ENCODE data around the gene OR5A2.
"Not testable (repeated sequence)": the region's sequence is repeated elsewhere in the genome, so short reads cannot be mapped to it uniquely, and the experiment has no call there.

OR5A2 gene

DNA sequence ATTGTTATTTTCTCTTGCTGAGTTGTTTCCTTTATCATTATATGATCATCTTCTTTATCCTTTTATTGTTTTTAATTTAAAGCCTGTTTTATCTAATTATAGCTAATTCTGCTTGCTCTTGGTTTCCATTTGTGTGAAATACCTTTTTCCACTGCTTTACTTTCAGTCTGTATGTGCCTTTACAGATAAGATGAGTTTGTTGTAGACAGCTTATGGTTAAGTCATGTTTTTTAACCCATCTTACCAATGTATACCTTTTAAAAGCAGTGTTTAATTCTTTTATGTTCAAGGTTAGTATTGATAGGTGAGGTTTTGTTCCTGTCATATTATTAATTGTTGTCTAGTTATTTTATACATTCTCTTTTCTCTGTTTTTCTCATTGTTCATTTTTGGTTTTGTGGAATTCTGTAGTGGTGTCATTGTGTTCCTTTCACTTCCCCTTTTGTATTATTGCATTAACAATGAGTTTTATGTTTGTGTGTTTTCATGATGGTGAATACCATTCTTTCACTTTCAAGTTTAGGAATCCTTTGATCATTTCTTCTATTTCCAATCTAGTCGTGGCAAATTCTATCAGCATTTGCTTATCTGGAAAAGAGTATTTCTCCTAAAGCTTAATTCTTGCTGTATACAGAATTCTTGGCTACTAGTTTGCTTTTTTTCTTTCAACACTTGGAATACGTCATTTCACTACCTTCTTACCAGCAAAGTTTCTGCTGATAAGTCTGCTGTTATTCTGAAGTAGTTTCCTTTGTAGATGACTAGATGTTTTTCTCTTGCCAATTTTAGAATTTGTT lies 45.8 kb downstream of the OR5A2 start:
- DNase-seq = no peak

DNA sequence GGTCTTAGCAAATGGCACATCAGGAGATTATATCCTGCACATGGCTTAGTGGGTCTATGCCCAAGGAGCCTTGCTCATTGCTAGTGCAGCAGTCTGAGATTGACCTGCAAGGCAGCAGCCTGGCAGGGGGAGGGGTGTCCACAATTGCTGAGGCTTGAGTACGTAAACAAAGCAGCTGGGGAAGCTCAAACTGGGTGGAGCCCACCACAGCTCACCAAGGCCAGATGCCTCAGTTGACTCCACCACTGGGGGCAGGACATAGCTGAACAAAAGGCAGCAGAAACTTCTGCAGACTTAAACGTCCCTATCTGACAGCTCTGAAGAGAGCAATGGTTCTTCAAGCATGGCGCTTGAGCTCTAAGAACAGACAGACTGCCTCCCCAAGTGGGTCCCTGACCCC lies 53.9 kb downstream of the OR5A2 start:
- not testable (repeated sequence) for DNase-seq

DNA sequence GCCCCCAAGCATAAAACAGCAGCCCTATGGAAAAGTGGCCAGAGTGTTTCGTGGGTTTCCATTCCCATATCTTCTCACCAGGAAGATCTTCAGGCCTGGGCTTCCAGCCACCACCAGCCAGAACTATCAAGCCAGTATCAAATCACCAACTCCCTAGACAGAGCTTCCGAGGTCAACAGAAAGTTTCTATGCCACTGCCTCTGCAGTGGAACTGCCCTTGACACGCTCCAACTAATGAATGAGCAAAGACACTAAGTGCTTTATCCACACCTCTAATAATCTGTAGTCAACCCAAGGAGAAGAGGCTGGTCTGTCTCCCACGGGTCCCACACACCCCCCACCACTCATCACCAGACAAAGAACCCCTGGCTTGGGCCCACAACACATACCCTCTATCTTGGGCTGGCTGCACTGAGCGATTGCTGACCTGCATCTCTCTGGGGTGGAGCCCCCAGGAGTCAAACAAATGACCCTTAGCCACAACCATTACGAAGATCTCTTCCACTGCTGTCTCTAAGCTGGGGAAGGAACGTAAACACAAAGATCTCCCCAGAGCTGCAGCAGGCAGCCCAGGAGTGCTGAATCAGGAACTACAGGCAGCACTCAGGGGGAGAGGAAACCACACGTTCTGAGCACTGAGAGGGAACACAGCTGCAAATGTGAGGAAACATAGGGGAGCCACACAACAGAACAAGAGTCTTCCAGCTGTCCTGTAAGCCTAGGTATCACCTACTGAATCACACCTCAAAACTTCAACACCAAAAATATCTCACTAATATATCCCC lies 57.8 kb downstream of the OR5A2 start:
- no peak for DNase-seq
